HG03103 (cell line): Measurements from ENCODE around the gene GAREM1.
A peak's percentile ranks its signal among the peaks of the same experiment; 100 is the strongest.
"Not testable (repeated sequence)": the region's sequence is repeated elsewhere in the genome, so short reads cannot be mapped to it uniquely, and the experiment has no call there.

Experiments used
- ATAC-seq: cut with Tn5 transposase; IDR thresholded peaks from one replicate; pipeline ENCODE4 v1.9.1; 2021; ENCODE audit warnings: low read depth; ENCODE audit not compliant: unreplicated experiment

Gene GAREM1

GRCh38 chr18:32298171-32298667 lies 172.5 kb downstream of the GAREM1 start:
- no peak for ATAC-seq

GRCh38 chr18:32297579-32298170 lies 173.0 kb downstream of the GAREM1 start:
- ATAC-seq: no peak

DNA sequence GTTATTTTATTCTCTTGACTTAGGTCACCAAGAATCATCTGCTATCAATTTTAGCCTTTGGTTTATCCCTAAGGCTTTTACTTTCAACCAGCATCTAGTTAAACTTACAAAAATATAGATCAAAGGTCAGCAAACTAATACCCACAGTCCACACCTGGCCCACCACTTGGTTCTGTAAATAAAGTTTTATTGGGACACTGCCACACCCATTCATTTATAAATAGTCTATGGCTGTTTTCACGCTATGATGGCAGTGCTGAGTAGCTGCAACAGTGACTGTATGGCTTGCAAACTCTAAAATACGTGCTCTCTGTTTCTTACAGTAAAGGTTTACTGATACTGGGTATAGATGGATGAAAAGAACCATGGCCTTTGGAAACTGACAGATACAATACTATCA lies 173.8 kb downstream of the GAREM1 start:
- ATAC-seq: no peak

DNA sequence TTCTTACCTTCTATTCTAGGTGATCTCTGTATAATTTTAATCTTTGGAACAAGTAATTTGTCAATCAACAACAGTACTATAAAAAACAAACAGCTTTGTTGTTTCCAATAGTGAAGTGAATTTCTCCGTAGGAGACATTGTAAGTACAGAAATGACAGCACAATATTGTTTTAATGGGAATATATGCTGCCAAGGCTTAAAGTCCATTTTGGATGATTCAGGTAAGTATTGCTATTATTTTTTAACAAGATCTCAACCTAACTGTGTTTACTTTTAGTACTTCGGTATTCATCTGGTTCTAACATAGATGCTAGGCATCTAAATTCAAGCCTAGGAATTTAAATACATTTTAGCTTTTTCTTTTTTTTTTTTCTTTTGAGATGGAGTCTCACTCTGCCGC lies 175.1 kb downstream of the GAREM1 start:
- no peak for ATAC-seq

- ATAC-seq: no peak
Observed at GRCh38 chr18:32293107-32293506, 177.6 kb downstream of the GAREM1 start.

DNA sequence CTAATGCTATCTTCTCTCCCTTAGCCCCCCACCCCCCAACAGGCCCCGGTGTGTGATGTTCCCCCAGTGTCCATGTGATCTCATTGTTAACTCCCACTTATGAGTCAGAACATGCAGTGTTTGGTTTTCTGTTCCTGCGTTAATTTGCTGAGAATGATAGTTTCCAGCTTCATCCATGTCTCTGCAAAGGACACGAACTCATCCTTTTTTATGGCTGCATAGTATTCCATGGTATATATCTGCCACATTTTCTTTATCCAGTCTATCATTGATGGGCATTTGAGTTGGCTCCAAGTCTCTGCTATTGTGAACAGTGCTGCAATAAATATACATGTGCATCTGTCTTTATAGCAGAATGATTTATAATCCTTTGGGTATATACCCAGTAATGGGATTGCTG lies 179.1 kb downstream of the GAREM1 start:
- ATAC-seq: not testable (repeated sequence)

DNA sequence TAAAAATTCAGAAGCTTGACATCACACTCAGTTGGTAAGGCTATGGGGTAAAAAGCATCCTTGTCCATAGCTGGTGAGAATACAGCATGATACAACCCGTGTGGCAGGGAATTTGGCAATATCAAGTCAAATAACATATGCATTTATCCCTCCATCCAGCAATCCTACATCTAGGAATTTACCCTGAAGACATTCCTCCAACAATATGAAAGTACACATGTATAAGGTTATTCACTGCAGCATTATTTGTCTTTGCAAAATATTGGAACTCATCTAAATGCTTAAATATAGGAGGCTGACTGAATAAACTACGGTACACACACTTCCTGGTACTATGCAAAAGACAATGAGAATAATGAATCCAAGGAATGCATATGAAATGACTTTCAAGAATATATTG lies 179.9 kb downstream of the GAREM1 start:
- ATAC-seq: no peak

DNA sequence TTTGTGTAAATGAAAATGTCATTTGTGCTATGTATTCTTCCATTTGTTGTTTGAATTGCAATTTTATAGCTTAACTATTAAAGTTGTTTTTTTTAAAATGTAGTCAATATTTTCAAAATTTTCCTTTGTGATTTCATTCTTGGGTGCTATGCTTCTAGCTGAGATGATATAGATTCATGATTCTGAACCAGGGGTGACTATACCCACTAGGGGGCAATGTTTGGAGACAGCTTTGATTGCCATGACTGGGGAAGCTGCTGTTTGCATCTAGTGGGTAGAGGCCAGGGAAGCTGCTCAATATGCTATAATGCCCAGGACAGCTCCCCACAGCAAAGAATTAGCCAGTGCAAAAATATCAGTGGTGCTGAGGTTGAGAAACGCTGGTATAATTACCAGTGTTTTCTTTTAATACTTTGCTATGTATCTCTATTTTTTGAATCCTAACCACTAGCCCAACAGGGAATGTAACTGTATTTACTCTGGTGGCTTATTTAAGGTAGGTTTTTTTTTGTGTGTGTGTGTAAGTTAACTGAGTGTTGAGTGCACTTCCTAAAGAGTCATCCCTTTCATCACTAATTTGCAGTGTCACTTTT lies 181.1 kb downstream of the GAREM1 start:
- ATAC-seq: peak; percentile 87

GRCh38 chr18:32287873-32288272 lies 182.8 kb downstream of the GAREM1 start:
- no peak for ATAC-seq

DNA sequence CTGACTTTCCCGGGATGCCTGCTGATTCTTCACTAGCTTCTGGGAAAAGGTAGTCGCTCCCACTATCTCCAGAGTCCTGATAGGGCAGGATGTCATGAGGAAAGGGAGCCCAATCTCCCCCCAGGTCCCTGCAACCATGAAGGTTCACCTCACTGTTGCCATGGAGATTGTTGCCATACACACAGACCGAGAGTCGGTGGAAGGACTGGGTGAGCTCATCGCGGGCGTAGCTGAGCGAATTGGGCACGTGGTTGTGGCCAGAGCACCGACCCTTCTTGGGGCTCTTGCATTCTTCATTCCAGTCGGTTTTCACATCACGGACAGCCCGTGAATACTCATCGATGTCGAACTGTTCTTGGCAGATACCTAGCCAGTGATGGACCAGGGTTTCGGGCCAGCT lies 183.4 kb downstream of the GAREM1 start:
- no peak for ATAC-seq

DNA sequence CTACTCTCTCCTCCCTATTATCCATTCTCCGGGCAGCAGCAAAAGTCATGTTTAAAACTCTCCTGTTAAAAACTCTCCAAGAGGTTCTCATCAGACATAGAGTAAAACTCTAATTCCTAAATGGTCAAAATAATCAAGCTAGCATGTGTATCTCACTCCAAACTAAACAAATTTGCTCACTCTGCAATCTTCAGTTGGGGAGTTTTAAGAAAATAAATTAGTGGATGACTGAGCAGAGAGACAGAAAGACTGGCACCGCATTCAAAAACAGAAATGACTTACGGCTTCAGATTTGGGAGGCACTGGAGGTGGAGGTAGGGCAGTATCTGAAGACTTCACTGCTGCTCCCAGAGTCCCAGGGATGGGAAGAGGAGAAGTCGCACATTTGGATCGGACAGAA lies 183.9 kb downstream of the GAREM1 start:
- no peak for ATAC-seq

- ATAC-seq: no peak
Observed at GRCh38 chr18:32284284-32284683, 186.4 kb downstream of the GAREM1 start.

- no peak for ATAC-seq
Observed at GRCh38 chr18:32280911-32281310, 189.8 kb downstream of the GAREM1 start.

DNA sequence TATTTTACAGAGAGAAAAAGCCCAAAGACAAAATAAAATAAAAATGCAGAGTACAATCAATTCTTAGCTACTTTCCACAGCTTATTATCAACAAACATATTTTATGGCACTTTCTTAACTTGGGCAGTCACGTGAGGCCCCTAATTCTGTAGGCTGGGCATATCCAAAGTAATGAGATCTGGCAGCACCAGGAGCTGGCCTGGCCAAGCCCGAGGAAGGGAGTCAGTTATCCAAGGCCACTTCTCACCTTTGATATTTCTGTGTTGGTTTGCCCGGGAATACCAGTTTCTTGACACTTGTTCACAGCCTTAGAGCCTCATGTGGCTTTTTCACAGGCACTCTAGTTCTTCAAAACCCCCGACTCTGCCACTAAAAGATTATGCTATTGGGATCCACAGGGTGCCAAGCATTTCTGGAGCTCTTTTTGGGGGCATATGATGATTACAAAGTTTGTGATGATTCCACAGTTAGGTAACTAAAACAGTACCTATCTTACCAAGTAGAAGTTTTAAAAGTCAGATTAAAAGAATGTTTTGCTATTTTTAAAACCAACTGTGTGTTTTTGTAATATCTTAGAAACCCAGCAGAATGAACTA lies 190.4 kb downstream of the GAREM1 start:
- no peak for ATAC-seq

DNA sequence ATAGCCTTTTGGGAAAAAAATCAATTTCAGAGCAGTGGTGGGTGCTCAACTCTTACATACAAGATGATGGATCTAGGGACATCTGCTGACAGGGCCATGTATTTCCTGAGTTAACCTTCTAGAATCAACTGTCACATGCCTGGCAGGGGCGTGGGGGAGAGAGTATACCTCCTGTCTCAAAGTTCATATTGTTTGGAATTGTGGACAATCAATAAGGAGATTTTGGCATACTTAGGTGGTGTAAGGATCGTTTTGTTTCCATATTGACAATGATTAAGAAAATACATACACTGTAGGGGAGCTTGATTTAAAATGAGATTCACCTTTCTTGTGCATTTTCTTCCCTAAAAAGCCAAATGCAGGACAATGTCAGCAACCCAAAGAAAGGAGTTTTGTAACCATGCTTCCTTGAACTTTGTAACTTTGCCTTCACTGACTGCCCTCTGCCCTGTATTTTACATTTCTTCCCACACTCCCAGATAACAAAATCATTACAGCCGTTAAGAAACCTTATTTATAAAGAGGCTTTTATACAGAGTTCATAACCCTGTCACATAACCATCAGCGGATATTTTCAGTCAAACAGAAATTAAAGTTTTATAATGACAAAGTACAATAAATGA lies 192.4 kb downstream of the GAREM1 start:
- no peak for ATAC-seq

- ATAC-seq: no peak
Observed at GRCh38 chr18:32277549-32277948, 193.1 kb downstream of the GAREM1 start.

- no peak for ATAC-seq
Observed at GRCh38 chr18:32276906-32277305, 193.8 kb downstream of the GAREM1 start.

DNA sequence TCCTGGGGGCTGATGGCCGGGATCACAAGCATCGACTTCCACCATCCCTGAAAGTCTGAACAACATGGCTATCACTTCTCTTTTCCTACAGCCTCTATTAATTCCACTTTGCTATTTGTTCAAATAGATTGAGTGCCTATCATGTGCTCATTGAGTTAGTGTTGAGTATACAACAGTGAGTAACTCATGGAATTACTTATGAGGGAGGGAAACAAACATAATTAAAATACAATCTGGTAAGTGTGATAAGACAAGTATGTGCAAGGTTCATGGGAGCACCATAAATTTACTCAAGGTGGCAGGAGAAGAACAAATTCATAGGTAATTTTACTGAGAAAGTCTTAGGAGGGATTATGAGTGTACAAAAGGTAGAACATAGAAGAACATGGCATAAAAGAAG lies 194.4 kb downstream of the GAREM1 start:
- no peak for ATAC-seq

DNA sequence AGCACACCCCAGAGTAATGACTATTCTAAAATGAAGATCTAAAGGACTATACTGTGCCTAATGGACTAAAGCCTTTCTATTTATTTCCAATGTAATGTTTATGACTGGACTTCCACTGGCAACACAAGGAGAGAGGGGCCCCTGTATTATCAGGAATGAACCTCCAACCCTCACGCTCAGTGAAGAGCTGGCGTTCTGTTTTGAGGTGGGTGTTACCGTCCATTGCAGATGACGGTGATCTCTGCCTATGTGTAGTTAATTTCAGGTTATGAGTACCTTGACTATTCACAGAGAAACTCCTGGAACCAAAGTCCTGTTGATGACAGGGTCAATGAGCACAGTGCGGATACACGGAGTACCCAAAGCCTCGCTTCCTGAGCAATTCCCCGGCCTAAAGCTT lies 195.5 kb downstream of the GAREM1 start:
- no peak for ATAC-seq

GRCh38 chr18:32274307-32274706 lies 196.4 kb downstream of the GAREM1 start:
- ATAC-seq: no peak

GRCh38 chr18:32271672-32272208 lies 198.9 kb downstream of the GAREM1 start:
- ATAC-seq: peak; percentile 85
